Astrocyte of the spinal cord (primary cell): ENCODE measurements around the gene ITGAE.
A peak's percentile ranks its signal among the peaks of the same experiment; 100 is the strongest.

Source experiments
- DNase-seq: peaks from one replicate; pipeline ENCODE4 v3.0.0; 2011; ENCODE audit warnings: low read depth, low spot score
- H3K4me3 ChIP-seq: 2 replicates; pipeline ENCODE4 v1.5.1; 2011; ENCODE audit warnings: low read depth, mild to moderate bottlenecking, low read length, moderate library complexity
- CTCF ChIP-seq: IDR thresholded peaks from 2 replicates; pipeline ENCODE4 v1.5.1; 2012; ENCODE audit warnings: low read depth, mild to moderate bottlenecking, low read length, inconsistent platforms
- in situ Hi-C: cut with HindIII; loops from 2 replicates; pipeline ENCODE4 v1.10.0; 2017; ENCODE audit warnings: low sequenced_read_pairs

The ITGAE gene

GRCh38 chr17:3828852-3829232 is 27.9 kb upstream of the ITGAE start:
- H3K4me3 ChIP-seq = no peak overlapping the region
- in situ Hi-C loops = no loop called here
- TF ChIP-seq CTCF = no peak
- DNase-seq = no peak

DNA sequence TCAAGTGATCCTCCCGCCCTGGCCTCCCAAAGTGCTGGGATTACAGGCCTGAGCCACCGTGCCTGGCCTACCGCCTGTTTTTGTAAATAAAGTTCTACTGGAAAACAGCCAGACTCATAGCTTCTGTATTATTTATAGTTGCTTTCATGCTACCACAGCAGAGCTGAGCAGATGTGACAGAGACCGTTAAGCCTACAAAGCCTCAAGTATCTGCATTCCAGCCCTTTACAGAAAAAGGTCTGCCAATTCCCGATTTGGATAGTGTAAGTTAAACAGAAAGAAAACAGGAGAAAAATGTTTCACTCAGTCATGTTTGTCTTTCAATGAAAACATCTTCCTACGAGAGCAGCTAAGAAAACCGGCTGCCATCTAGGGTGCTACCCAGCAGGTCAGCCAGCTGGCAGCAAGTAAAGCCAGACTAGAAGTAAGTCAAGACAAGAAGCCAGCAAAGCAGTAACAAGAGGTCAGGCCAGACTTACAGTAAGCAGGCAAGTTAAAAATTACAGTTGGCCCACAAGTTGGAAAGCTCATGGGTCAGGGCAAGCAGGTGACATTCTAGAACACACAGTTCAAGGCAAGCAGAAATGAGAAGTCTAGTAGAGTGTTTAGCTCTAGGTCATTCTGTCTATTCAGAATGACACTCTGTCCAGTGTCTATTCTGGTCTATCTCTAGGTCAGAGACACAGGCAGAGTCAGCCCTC is 27.3 kb upstream of the ITGAE start:
- no peak overlapping the region for H3K4me3 ChIP-seq
- peak; percentile 33 for DNase-seq
- no peak for TF ChIP-seq CTCF
- in situ Hi-C loops = no loop called here

GRCh38 chr17:3827124-3827773 is 26.3 kb upstream of the ITGAE start:
- in situ Hi-C loops = no loop called here
- TF ChIP-seq CTCF = peak; percentile 86
- no peak overlapping the region for H3K4me3 ChIP-seq
- peak; percentile 77 for DNase-seq

- no peak for DNase-seq
- in situ Hi-C loops = no loop called here
- no peak for TF ChIP-seq CTCF
- no peak overlapping the region for H3K4me3 ChIP-seq
Measured at GRCh38 chr17:3826191-3826590, 25.2 kb upstream of the ITGAE start.

- no peak for TF ChIP-seq CTCF
- in situ Hi-C loops = no loop called here
- no peak for DNase-seq
- H3K4me3 ChIP-seq = no peak overlapping the region
Measured at GRCh38 chr17:3821101-3821500, 20.1 kb upstream of the ITGAE start.

GRCh38 chr17:3818786-3819185 is 17.8 kb upstream of the ITGAE start:
- in situ Hi-C loops = no loop called here
- DNase-seq = no peak
- no peak overlapping the region for H3K4me3 ChIP-seq
- no peak for TF ChIP-seq CTCF
